Stimulated activated CD8-positive, alpha-beta memory T cell treated with anti-CD3 and anti-CD28 coated beads, Interleukin-2, amount 100 ng/mL, for 1 hour (primary cell): ENCODE results near the gene ACTC1.

Source experiments
- DNase-seq, 2 donors: peaks; one replicate each; pipeline ENCODE4 v3.0.0-alpha.2; 2020; ENCODE audit warnings: low read depth in 2 of 2

ACTC1 gene

DNA sequence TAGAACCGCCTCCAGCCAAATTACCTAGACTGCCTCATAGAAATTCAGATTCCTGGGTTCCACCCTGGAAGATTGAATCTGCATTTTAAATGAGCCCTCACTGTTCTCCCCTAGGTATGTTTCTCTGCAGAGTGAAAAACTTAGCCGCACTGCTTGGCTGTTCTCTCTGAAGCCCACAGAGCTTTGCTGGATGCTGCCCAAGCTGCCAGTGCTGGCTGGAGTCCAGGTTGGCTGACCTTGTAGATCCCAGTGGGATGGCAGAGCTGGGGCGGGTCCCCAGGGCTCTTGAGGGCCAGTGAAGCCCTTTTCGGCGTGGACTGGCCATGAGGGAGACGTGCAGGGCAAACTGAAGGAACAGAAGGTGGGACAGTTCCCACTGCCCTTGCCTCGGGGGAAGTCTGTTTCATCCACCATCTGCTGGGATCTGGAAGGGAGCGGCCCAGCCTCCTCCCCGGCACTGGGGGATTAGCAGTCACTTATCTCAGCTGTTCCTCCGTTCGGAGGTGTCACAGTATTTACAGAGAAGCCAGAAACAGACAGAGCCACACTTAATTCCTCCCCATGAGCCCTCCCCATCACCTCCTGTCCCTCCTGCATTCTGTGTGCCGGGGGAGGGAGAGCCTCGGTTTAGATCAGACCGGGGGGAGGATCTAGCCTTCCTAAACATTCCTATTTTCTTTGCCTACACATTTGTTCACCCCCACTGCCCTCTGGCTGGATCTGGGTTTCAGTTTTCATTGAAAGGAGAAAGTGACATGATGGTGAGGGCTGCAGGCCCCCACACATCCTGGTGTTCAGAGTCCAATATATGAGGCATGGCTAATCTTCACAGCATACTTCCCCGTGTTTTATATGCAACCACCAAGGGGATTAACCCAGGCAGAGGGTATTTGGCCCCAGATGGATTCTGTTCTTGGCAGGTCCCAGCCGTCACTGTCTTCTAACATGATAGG, 4.1 kb upstream of the ACTC1 start:
- no peak for DNase-seq

DNA sequence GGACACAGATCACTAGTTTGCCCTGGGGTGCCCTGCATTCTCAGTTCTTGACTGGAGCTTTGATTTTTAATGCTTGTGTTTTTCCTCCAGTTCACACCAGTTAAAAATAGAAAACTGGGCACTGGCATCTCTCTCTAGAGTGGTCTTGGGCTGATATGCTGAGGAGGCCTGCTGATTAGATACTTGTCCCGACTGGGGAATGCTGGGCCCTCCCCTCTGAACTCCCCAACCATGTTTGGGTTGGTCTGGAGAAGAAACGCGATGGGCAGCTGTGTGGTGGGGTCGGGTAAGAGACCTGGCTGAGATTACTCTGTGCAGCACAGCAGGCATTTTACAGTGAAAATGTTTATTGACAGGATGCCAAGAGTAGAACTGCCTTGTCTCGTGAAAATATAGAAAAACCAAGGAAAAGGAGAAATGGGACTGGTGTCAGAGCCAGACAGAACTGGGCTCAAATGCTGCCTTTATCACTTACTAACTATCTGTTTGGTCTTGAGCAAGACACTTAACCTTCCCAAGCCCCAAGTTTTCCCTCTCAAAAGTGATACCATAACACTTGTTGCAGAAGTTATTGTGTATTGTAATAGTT, 1.6 kb upstream of the ACTC1 start:
- DNase-seq, result no peak

DNA sequence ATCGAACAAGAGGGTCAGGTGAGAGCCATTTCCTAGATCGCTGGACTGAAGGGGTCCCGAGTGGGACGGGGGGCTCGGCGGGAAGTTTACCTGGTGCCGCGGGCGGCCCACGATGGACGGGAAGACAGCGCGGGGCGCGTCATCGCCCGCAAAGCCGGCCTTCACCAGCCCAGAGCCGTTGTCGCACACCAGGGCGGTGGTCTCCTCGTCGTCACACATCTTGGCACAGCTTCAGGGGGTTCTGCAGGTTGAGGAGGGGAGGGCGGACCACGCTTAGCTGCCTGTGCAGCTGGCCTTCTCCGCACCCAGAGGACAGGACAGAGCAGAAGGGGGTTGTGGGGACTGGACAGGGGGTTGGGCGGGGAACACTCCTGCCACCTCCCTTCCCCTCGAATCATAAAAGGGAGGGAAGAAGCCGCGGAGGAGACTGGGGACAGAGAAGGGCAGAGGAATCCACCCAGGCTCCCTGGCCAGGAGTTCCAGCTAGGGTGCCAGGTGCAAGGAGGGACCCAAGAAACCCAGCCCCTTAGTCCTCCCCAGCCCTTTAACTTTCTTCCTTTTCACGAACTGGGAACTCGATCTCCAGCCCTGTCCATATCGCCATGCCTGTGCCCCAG, 651 bp downstream of the ACTC1 start:
- DNase-seq, result no peak

DNA sequence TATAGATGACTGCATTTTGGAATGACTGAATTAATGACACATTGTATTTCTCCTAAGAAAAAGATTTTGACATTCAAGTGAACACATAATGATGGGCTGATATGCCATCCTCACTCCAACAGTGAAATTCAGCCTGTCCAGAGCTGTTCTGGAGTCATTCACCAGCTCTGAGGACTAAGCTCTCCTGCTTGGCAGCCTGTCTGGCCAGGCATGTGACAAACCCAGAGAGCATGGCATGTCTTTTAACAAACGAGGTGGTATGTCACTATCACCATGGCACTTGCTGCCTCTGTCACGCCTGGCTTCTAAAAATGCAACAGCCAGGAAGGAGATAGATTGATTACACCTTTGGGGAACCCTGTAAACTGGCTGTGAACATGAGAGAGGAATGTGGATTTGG, 1.4 kb downstream of the ACTC1 start:
- DNase-seq, result no peak

DNA sequence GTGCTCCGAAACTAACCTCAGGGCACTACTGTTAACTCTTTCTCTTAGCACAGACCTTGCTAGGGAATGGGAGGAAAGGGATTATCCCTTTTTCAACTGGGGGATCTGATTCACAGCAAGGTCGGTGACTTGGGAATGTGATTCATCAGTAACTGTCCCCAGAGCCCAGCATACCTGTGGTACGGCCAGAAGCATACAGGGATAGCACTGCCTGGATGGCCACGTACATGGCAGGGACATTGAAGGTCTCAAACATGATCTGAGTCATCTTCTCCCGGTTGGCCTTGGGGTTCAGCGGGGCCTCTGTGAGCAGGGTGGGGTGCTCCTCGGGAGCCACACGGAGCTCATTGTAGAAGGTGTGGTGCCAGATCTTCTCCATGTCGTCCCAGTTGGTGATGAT, 2.3 kb downstream of the ACTC1 start:
- no peak for DNase-seq

DNA sequence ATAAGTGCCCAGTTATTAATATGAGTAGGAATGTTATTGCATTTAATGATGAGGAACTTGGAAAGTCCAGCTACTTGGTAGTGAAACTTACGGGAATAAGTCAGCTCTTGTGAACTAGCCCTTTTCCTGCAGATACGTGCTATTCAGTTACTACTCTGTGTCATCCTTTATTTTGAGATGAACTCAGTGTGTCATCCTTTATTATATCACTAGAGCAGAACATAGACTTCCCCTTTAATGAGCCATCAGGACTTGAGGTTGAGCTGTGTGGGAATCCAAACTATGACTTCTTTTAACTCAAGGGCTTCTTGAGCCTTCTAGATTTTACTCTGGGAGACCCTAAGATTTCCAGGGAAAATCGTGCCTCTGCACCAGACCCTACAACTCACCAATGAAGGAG, 3.6 kb downstream of the ACTC1 start:
- DNase-seq, result no peak

DNA sequence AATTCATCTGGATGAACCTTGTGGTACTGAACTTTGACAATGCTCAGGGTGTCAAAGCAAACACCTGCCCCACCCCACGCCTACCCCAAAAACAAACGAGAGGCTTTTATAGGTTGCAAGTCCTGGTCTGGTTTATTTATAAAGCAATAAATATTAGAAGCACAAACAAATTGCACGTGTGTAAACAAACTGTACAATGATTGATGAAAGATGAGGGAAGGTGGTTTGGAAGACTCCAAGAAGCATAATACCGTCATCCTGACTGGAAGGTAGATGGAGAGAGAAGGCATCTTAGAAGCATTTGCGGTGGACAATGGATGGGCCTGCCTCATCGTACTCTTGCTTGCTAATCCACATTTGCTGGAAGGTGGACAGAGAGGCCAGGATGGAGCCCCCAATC, 5.2 kb downstream of the ACTC1 start:
- DNase-seq, result no peak

DNA sequence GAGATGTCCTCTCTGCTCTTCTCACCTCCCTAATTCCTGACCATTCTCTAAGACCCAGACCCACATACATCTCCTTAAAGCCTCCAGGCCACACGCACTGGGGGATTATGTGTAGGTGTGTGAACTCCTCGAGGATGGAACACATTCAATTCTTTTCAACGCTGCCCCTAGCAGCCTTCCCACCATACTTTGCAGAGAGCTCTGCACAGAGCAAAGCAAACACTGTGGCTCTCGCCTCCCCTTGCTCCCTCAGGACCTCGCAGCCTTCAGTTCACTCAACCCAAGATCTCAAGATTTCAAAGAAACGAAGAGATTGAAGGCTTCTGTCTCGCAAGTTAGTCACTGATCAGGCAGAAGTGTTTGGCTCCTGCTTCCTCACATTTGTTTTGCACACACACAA, 6.0 kb downstream of the ACTC1 start:
- no peak for DNase-seq

DNA sequence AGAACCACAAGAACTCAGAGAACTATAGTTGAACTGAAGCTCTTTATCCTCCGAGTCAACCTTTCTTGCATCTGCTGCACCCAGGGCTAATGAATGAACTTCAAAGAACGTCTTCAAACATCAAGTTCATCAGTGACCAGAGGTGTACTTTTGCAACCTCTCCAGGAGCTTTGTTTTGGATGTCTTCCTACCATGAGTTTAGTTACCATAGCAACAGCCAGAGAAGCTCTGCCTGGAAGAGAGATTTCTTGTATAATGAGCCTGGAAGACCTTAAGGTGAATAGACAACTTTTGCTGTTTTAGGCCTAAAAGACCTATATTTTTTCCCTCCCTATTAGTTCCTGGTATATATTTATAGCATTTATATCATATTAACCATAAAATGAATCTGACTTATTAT, 9.1 kb downstream of the ACTC1 start:
- DNase-seq, result no peak

DNA sequence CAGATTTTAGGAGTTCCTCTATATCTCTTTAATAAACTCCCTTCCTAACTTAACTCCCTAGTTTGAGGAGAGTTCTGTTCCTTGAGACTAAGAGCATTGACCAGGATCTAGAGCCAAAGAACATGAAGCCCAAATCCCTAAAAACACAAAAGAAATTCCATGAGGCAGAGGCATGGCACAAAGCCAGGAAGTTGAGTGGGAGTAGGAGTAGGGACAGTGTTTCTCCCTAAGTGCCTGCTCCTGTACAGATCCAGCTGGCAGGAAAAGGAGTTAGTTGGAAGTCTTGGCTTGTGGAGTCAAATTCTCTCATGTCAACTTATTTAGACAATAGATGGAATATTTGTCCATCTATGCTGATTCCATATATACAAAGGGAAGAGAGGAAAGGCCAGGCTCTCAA, 11.4 kb downstream of the ACTC1 start:
- DNase-seq, result no peak

DNA sequence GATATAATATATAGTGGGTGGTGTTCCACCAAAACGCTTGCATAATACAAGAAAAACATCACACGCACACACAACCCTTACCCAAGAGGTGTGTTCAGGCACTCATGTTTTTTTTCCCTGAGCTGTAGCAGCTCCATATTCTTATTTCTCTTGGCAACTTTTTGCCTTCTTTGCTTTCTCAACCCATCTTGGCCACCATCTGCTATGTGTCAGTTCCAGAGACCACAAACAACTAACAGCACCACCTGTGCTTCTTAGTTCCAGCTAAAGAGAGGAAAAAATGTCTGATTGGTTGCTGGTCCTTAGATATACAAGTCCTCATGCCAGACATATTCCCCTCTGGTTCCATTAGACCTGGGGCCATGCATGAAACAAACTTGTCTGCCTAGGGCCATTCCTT, 11.9 kb downstream of the ACTC1 start:
- DNase-seq, result no peak

DNA sequence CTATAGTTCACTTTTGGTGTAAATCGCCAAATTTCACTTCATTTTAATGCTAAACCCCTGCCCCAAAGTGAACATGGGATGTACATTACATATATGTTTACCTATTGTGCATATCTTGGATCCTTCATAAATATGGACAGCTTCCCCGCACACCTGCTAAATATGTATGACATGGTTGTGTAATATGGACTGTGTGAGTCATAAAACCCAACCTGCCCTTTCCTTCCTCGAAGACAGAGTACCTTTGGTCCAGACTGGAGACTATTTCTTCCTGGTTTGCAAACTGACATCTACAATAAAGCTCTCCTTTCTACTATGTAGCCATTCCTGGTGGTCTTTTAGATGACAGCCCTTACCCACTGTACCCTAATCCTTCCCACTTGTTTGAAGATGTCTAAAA, 12.4 kb downstream of the ACTC1 start:
- DNase-seq, result no peak

DNA sequence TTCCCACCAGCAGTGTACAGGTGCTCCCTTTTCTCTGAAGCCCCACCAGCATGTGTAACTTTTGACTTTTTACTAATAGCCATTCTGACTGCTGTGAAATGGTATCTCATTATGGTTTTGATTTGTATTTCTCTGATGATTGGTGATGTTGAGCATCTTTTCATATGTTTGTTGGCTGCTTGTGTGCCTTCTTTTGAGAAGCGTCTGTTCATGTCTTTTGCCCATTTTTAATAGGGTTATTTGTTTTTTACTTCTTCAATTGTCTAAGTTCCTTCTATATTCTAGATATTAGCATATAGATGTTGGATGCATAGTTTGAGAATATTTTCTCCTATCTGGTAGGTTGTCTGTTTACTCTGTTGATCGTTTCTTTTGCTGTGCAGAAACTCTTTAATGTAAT, 14.6 kb downstream of the ACTC1 start:
- DNase-seq, result no peak

DNA sequence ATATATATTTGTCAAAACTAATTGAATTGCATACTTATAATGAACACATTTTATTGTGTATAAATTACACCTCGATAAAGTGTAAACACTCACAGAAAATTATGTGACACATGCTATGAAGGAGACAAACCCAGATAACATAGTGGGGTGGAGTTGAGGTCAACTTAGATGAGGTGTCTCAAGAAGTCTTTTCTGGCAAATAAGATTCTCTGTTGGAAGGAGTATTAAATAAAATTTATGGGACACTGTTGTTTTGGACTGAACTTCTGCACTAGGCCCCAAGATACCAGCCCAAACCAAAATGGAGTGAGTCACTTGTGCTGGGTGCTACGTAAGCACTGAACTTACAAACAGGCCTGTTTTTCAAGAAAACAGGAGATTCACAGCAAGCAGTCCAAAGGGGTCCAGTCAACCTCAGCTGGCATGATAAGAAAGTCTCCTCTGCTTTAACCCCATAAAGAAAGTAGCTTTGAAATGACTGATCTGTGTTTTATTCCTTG, 18.7 kb downstream of the ACTC1 start:
- DNase-seq, result no peak

DNA sequence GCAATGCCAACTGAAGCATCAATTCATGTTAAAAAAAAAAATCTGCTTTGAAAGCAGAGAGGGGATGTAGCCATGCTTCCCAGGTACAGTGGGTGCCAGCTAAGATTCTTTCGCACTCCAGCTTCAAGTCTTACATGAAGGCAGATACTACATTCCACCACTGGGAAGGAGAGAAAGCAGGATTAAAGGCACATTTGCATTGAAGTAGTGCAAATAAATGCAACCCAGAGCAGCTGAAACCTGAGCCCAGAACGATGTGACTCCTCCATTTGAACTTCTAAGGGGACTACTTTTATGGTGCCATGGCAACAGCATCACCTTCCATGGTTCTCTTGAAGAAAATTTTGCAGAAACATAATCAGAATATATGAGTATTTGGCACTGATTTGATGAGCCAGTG, 21.4 kb downstream of the ACTC1 start:
- no peak for DNase-seq

DNA sequence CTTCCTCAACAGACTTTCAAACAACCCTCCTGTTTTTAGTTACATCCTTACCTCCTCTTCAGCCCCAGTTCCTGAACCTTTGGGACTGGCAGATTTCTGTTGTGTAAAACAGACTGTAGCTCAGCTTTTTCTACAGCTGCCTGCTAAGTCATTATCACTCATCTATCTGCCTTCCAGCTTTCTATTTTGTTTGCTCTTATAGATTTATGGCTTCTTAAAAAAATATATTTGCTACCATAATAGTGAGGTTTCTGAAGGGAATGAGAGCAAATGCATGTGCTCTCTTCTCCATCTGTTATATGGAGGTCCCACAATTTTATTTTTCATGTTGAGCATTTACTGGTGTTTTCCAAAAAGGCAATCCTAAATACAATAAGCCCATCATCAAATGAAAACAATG, 22.3 kb downstream of the ACTC1 start:
- DNase-seq, result no peak

DNA sequence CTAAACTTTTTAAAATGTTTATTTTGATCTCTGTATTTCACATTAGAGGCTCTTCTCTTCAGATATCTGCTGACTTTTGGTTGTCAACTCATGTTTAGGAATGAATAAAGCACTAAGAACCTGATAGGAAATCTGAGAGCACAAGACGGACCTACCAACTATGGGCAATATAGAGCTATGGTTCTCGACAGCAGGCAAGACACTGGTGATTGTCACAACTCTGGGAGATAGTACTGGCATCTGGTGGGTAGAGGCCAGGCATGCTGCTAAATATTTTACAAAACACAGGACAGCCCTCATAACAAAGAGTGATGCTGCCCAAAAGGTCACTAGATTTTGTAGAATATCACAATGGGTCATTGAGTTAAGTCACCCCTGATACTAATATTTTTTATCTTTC, 23.0 kb downstream of the ACTC1 start:
- DNase-seq, result no peak

DNA sequence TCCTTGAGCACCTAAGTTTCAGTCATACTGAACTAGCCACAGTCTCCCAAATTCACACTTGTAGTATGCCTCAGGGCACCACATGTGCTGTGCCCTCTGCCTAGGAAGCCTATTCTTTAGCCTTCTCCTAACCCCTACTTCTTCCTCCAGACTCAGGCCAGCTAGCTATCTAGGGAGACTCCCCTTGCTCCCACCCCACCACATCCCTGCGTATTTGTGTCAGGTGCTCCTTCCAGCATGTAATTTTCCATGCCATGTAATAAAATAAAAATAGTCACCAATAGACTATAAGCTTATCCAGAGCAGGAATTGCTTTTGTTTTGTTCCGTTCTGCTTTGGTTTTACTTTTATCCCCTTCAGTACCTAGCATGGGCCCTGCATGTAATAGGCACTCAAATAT, 25.6 kb downstream of the ACTC1 start:
- DNase-seq, result no peak

DNA sequence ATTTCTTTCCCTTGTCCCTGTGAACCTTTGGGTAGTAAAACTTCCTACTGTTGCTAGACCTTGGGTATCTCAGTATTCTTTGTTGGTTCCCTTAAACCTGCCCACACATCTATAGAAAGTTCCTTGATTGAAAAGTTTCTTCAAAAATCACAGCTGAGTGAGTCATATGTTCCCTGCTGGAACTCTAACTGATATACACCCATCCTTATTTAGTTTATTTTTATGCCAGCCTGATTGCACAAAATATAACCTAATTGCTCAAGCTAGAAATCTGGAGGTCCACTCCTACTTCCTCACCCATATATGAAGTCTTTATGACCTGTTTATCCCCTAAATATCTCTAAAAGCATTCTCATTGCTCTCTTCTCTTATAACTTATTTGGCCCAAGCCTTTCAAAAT, 26.8 kb downstream of the ACTC1 start:
- DNase-seq, result no peak

DNA sequence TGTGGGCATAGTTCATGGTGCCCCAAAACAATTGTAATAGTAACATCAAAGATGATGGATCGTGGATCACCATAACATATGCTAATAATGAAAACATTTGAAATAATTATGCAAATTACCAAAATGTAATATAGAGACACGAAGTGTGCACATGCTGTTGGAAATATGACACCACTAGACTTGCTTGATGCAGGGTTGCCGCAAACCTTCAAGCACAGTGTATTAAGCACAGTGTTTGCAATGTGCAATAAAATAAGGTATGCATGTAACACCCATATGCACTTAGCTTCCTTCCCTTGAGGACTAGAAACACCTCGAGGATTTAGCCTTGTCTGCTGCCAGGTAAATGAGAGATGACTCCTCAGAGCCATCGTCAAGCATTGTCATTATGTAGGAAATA, 29.6 kb downstream of the ACTC1 start:
- DNase-seq, result no peak

DNA sequence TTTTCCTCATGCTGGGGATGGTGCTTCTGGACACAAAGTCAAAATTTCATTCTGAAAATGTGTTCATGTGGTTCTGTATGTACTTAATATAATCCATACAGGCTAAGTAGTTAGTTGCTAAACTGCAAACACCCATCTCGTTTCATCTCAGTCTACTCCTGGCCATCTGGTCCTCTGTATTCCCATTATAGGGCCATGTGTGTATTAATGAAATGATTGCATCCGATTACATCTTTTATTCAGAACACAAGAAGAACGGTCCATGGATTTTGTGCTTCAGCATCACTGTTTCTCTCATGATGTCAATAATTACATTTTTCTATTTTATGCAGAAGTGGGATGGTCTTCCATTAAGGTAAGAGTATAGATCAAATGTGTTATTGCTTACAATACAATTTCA, 34.4 kb downstream of the ACTC1 start:
- no peak for DNase-seq

DNA sequence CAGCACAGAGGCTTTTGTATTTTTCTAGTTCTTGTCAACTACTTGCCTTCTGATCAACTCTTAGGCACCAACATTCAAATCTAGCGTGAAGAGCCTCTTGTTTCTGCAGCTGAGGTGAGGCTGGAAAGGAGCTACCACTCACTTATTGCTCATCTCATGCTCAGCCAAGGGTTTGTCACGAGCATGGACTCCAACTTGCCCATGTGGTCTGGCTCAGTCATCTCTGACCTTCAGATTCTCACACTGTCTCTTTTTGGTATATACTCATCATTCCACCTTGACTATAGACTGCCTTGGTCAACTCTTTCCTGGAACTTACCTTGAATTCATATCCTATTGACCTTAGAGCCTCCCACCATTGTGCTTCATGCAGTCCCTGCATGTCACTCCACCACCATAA, 35.4 kb downstream of the ACTC1 start:
- DNase-seq, result no peak

DNA sequence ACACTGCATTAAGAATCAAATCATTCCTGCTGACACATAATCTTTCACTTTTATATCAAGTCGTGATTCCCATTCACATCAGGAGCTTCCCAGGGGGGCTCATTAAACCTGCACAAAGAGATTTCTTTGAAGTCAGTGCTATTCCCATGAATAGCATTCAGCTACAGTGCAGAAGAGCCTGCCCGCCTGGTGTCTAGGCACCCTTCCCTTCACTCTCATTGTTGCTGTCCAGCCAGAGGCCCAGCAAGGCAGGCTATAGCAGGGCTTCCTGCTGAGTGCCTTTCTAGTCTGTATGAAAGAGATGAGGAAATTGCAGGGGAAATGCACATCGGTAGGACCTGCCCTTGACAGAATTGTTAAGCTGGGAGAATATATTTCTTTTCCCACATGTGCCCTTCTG, 36.0 kb downstream of the ACTC1 start:
- DNase-seq, result no peak
